SKM-1 (cell line): Measurements from ENCODE around the gene NAIP.
"Not testable (repeated sequence)": the region's sequence is repeated elsewhere in the genome, so short reads cannot be mapped to it uniquely, and the experiment has no call there.

Experiments used
- DNase-seq: peaks from one replicate; lab custom pipeline; 2025; ENCODE audit not compliant: unreplicated experiment; lab: John Stamatoyannopoulos, UW

NAIP gene

GRCh38 chr5:70931709-70932368 lies 93.3 kb downstream of the NAIP start:
- DNase-seq, result not testable (repeated sequence)

GRCh38 chr5:70925211-70925562 lies 100.0 kb downstream of the NAIP start:
- not testable (repeated sequence) for DNase-seq
